GM12878 (cell line): Measurements from ENCODE around the gene RCOR1.
A peak's percentile ranks its signal among the peaks of the same experiment; 100 is the strongest.

Source experiments
- CEBPZ ChIP-seq: fragments of 150-350 bp; IDR thresholded peaks from 2 replicates; pipeline ENCODE4 v1.6.1; 2016; ENCODE audit warnings: low read depth, low read length
- CTCF ChIP-seq, 3 experiments: IDR thresholded peaks in 2 of 3; conservative IDR thresholded peaks in 1 of 3; 2 replicates each; pipeline ENCODE4 v1.5.1; 2011; ENCODE audit warnings: low read depth in 3 of 3, low read length in 3 of 3, mild to moderate bottlenecking in 3 of 3, control low read depth in 2 of 3, moderate library complexity in 2 of 3, inconsistent platforms in 1 of 3, mixed read lengths in 1 of 3; ENCODE audit not compliant: control insufficient read depth in 2 of 3, insufficient read depth in 1 of 3; ENCODE audit errors: extremely low read depth in 1 of 3
- EZH2 ChIP-seq: IDR thresholded peaks from 2 replicates; pipeline ENCODE4 v1.6.1; 2012; ENCODE audit warnings: low read depth, mild to moderate bottlenecking, control low read depth, inconsistent platforms, low read length, borderline replicate concordance; ENCODE audit not compliant: control insufficient read depth
- HDAC6 ChIP-seq: fragments of 200-600 bp; sonication (generic); IDR thresholded peaks from one replicate; pipeline ENCODE4 v1.8.0; 2017; ENCODE audit warnings: antibody characterized with exemption; ENCODE audit not compliant: unreplicated experiment
- KDM1A ChIP-seq: fragments of 200-600 bp; sonication (generic); IDR thresholded peaks from 2 replicates; pipeline ENCODE4 v1.6.1; 2016; ENCODE audit warnings: borderline replicate concordance
- MYC ChIP-seq: IDR thresholded peaks from 2 replicates; pipeline ENCODE4 v1.6.1; 2011; ENCODE audit warnings: mild to moderate bottlenecking, low read length, moderate library complexity, inconsistent platforms; ENCODE audit not compliant: insufficient read depth, insufficient replicate concordance, insufficient read length, severe bottlenecking
- POLR2A ChIP-seq: IDR thresholded peaks from 2 replicates; pipeline ENCODE4 v1.6.1; 2011; ENCODE audit warnings: low read depth, mild to moderate bottlenecking, low read length
- REST ChIP-seq: IDR thresholded peaks from 2 replicates; pipeline ENCODE4 v1.6.1; 2012; ENCODE audit warnings: mild to moderate bottlenecking, low read depth, low read length
- SP1 ChIP-seq: IDR thresholded peaks from one replicate; pipeline ENCODE4 v1.6.1; 2011; ENCODE audit warnings: low read depth, low read length
- USF2 ChIP-seq: IDR thresholded peaks from 2 replicates; pipeline ENCODE4 v1.6.1; 2011; ENCODE audit warnings: low read depth, low read length, improper control_type of control experiment, borderline replicate concordance
- TF ChIP-seq, protein P1 (sequence below): fragments of 450-650 bp; IDR thresholded peaks from 2 replicates; pipeline ENCODE4 v1.6.1; 2017; ENCODE audit warnings: mild to moderate bottlenecking, low read depth, inconsistent platforms; ENCODE audit not compliant: poor library complexity, severe bottlenecking

- TF ChIP-seq SP1, result peak; percentile 53
- no peak for TF ChIP-seq KDM1A
- TF ChIP-seq REST, result no peak
- TF ChIP-seq EZH2, result no peak
- TF ChIP-seq CEBPZ, result no peak
- TF ChIP-seq CTCF (IDR thresholded peaks at IDR 0.05 in 2 of 3, conservative IDR thresholded peaks at IDR 0.05 in 1 of 3; ENCODE audit: control insufficient read depth in 2 of 3, extremely low read depth in 1 of 3, insufficient read depth in 1 of 3, low read depth in 3 of 3, low read length in 3 of 3), result no peak
- TF ChIP-seq, protein P1, sequence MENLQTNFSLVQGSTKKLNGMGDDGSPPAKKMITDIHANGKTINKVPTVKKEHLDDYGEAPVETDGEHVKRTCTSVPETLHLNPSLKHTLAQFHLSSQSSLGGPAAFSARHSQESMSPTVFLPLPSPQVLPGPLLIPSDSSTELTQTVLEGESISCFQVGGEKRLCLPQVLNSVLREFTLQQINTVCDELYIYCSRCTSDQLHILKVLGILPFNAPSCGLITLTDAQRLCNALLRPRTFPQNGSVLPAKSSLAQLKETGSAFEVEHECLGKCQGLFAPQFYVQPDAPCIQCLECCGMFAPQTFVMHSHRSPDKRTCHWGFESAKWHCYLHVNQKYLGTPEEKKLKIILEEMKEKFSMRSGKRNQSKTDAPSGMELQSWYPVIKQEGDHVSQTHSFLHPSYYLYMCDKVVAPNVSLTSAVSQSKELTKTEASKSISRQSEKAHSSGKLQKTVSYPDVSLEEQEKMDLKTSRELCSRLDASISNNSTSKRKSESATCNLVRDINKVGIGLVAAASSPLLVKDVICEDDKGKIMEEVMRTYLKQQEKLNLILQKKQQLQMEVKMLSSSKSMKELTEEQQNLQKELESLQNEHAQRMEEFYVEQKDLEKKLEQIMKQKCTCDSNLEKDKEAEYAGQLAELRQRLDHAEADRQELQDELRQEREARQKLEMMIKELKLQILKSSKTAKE, result peak; percentile 33
- no peak for TF ChIP-seq MYC
- TF ChIP-seq POLR2A, result no peak; the same call in 1 of the 2 replicates
- TF ChIP-seq USF2, result no peak
- no peak for TF ChIP-seq HDAC6
Measured at GRCh38 chr14:102754370-102755262, 162.2 kb downstream of the RCOR1 start.
